Calu3 (cell line): ENCODE results near the gene TMEM178B. TPM values are rescaled to one million over a fixed set of nuclear protein-coding genes. Genes with fewer than 3 reads are reported as not detected.

Experiments
- BruUV-seq: library from RNA; stranded (reverse); fragments of 400-500 nt; replicated peaks from 2 replicates; lab custom pipeline; 2021; lab: Mats Ljungman, UMichigan
- CTCF ChIA-PET: fragments of 300-600 bp; sonication (Branson Sonifier 250); formaldehyde crosslinking; loops from one replicate; lab custom pipeline; 2022; ENCODE audit warnings: antibody characterized with exemption; lab: Charles Lee
- DNase-seq: peaks from one replicate; pipeline ENCODE4 v3.0.0; 2022
- H3K27ac Mint-ChIP-seq: one replicate; pipeline ENCODE4 v1.8.0; 2022; ENCODE audit warnings: mixed read lengths; ENCODE audit not compliant: unreplicated experiment
- H3K27me3 Mint-ChIP-seq: one replicate; pipeline ENCODE4 v1.8.0; 2022; ENCODE audit warnings: mixed read lengths; ENCODE audit not compliant: unreplicated experiment
- H3K36me3 Mint-ChIP-seq: one replicate; pipeline ENCODE4 v1.8.0; 2022; ENCODE audit warnings: mild to moderate bottlenecking, moderate library complexity, mixed read lengths; ENCODE audit not compliant: insufficient read depth, unreplicated experiment
- H3K4me1 Mint-ChIP-seq: one replicate; pipeline ENCODE4 v1.8.0; 2022; ENCODE audit warnings: mild to moderate bottlenecking, low read depth, mixed read lengths; ENCODE audit not compliant: unreplicated experiment
- H3K4me3 Mint-ChIP-seq: one replicate; pipeline ENCODE4 v1.8.0; 2022; ENCODE audit warnings: mild to moderate bottlenecking, low read depth, moderate library complexity, mixed read lengths; ENCODE audit not compliant: unreplicated experiment
- H3K9me3 Mint-ChIP-seq: one replicate; pipeline ENCODE4 v1.8.0; 2022; ENCODE audit warnings: low read depth, mixed read lengths; ENCODE audit not compliant: unreplicated experiment
- intact Hi-C: fragments of 100-400 bp; cut with micrococcal nuclease; formaldehyde crosslinking; loops from one replicate; pipeline ENCODE4 v1.10.0; 2022; ENCODE audit not compliant: unreplicated experiment
- total RNA-seq: library from RNA; stranded (reverse); gene quantifications from 2 replicates; pipeline ENCODE4 v1.2.3, GENCODE V29; 2022
- TF ChIP-seq, protein P1 (sequence below): fragments of 200-600 bp; IDR thresholded peaks from one replicate; pipeline ENCODE4 v1.8.0; 2022; ENCODE audit warnings: antibody characterized with exemption; ENCODE audit not compliant: unreplicated experiment

The TMEM178B gene
- total RNA-seq, 1 experiment from 2014 or later: 1.5 TPM

DNA sequence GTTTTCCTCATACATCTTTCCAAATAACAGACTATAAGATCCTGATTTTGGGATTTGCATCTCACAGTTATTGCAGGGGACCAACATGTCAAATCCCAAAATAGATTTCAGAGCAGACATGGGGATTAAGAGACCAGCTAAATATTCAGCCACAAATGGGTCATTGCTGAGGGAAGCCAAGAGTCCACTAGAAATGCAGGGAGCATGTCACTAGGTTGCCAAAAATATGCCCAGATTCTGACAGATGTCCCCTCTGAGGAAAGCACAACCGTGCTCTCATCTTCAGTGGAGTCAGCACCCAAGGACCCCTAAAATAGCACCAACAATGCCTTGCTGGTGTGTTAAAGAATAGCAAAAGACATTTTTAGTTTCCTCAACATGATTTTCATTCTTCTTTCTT lies 421.2 kb downstream of the TMEM178B start:
- TF ChIP-seq, protein P1, sequence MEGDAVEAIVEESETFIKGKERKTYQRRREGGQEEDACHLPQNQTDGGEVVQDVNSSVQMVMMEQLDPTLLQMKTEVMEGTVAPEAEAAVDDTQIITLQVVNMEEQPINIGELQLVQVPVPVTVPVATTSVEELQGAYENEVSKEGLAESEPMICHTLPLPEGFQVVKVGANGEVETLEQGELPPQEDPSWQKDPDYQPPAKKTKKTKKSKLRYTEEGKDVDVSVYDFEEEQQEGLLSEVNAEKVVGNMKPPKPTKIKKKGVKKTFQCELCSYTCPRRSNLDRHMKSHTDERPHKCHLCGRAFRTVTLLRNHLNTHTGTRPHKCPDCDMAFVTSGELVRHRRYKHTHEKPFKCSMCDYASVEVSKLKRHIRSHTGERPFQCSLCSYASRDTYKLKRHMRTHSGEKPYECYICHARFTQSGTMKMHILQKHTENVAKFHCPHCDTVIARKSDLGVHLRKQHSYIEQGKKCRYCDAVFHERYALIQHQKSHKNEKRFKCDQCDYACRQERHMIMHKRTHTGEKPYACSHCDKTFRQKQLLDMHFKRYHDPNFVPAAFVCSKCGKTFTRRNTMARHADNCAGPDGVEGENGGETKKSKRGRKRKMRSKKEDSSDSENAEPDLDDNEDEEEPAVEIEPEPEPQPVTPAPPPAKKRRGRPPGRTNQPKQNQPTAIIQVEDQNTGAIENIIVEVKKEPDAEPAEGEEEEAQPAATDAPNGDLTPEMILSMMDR: no peak
- H3K36me3 Mint-ChIP-seq: no peaks in the 10 kb centered on the region
- no peak overlapping the region for H3K27ac Mint-ChIP-seq
- H3K27me3 Mint-ChIP-seq: no peaks in the 10 kb centered on the region
- BruUV-seq: no TSS peak
- no peaks in the 10 kb centered on the region for H3K9me3 Mint-ChIP-seq
- no peaks in the 10 kb centered on the region for H3K4me1 Mint-ChIP-seq
- no peak overlapping the region for H3K4me3 Mint-ChIP-seq
- no peak for DNase-seq
- intact Hi-C loops: no loop called here
- CTCF ChIA-PET: no interaction called here

DNA sequence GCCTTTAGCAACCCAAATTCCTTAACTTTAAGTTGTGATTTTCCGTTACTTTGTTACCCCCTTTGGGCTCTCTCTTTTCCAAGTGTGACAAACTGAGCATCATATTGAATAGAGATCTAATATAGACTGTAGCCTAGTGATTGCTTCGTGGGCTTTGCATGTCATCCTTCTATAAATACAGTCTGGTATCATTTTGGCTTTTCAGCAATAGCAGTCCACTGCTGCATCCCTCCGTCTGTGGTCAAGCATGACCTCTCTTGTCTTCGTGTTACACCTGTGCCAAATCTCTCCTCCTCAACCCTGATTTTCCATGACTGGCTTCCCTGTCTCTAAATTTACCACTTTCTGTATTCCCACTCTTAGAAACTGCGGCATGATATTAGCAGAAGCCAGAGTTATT lies 423.5 kb downstream of the TMEM178B start:
- CTCF ChIA-PET: no interaction called here
- H3K36me3 Mint-ChIP-seq: no peaks in the 10 kb centered on the region
- TF ChIP-seq, protein P1: no peak
- H3K27me3 Mint-ChIP-seq: no peaks in the 10 kb centered on the region
- intact Hi-C loops: no loop called here
- BruUV-seq: no TSS peak
- no peak overlapping the region for H3K4me3 Mint-ChIP-seq
- no peak overlapping the region for H3K27ac Mint-ChIP-seq
- DNase-seq: no peak
- H3K4me1 Mint-ChIP-seq: no peaks in the 10 kb centered on the region
- peaks cover 4% of the 10 kb centered on the region for H3K9me3 Mint-ChIP-seq

DNA sequence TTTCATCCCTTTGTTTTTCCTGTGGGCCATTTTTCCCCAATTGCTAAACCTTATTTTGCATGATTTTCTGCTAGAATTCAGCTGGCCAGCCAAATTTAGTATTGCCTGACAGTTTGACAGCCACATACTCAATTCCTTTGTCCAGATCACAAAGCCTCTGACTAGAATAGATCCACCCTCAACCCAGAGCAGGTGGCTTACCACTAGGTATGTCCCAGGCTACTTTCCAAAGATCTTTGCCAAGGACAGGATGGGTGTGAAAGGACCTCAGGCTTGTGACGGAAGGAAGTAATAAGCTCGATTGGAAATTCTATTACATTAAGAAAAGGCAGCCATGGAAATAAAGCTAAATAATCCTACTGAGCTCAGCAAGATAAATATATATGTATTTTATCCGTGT lies 426.7 kb downstream of the TMEM178B start:
- no TSS peak for BruUV-seq
- H3K4me1 Mint-ChIP-seq: no peaks in the 10 kb centered on the region
- H3K27ac Mint-ChIP-seq: no peak overlapping the region
- DNase-seq: no peak
- no peak overlapping the region for H3K4me3 Mint-ChIP-seq
- TF ChIP-seq, protein P1: no peak
- intact Hi-C loops: no loop called here
- CTCF ChIA-PET: no interaction called here
- H3K9me3 Mint-ChIP-seq: peaks cover 4% of the 10 kb centered on the region
- H3K27me3 Mint-ChIP-seq: no peaks in the 10 kb centered on the region
- no peaks in the 10 kb centered on the region for H3K36me3 Mint-ChIP-seq

DNA sequence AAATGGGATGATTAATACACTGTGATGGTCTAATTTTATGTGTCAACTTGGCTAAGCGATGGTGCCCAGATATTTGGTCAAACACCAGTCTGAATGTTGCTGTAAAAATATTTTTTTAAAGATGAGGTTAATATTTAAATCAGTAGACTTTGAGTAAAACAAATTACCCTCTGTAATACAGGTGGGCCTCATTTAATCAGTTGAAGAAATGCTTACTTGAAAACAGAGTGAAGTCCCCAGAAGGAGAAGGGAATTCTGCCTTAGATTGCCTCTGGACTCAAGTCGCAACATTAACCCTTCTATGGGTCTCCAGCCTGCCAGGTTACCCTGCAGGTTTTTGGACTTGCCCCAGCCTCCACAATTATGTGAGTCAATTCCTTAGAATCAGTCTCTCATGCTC lies 427.6 kb downstream of the TMEM178B start:
- peaks cover 4% of the 10 kb centered on the region for H3K9me3 Mint-ChIP-seq
- TF ChIP-seq, protein P1: no peak
- BruUV-seq: no TSS peak
- no peak overlapping the region for H3K27ac Mint-ChIP-seq
- no peaks in the 10 kb centered on the region for H3K4me1 Mint-ChIP-seq
- no peak overlapping the region for H3K4me3 Mint-ChIP-seq
- no peaks in the 10 kb centered on the region for H3K36me3 Mint-ChIP-seq
- intact Hi-C loops: no loop called here
- CTCF ChIA-PET: no interaction called here
- H3K27me3 Mint-ChIP-seq: no peaks in the 10 kb centered on the region
- no peak for DNase-seq
